SK-N-SH treated with all-trans-retinoic acid at 6 μM for 48 hours (cell line): ENCODE results near the gene SLC22A25.

Experiments
- CSDC2 ChIP-seq: fragments of 250-450 bp; sonication (Bioruptor Pico); IDR thresholded peaks from 2 replicates; pipeline ENCODE4 v1.5.0; 2020; ENCODE audit warnings: mild to moderate bottlenecking, moderate library complexity
- GLIS3 ChIP-seq: fragments of 250-450 bp; sonication (Bioruptor Pico); IDR thresholded peaks from 2 replicates; pipeline ENCODE4 v1.5.0; 2020; ENCODE audit warnings: mild to moderate bottlenecking, moderate library complexity
- PATZ1 ChIP-seq: fragments of 250-450 bp; sonication (Bioruptor Pico); IDR thresholded peaks from 2 replicates; pipeline ENCODE4 v1.8.0; 2020; ENCODE audit warnings: mild to moderate bottlenecking, moderate library complexity, borderline replicate concordance
- SNAI2 ChIP-seq: fragments of 250-450 bp; sonication (Bioruptor Pico); IDR thresholded peaks from 2 replicates; pipeline ENCODE4 v1.5.0; 2020; ENCODE audit warnings: mild to moderate bottlenecking, moderate library complexity
- ZNF70 ChIP-seq: fragments of 450-650 bp; formaldehyde crosslinking; IDR thresholded peaks from 2 replicates; pipeline ENCODE4 v1.5.0; 2020; ENCODE audit warnings: mild to moderate bottlenecking, moderate library complexity

GRCh38 chr11:63280920-63281319, 37.5 kb upstream of the SLC22A25 start:
- TF ChIP-seq PATZ1 (CRISPR knock-in tag) (no peak), CSDC2 (CRISPR knock-in tag) (no peak), ZNF70 (CRISPR knock-in tag) (no peak), GLIS3 (CRISPR knock-in tag) (no peak), SNAI2 (CRISPR knock-in tag) (no peak)
